ENCODE data around the gene TYR. TPM values are rescaled to one million over a fixed set of nuclear protein-coding genes. Genes with fewer than 3 reads are reported as not detected.
"Not testable (repeated sequence)": the region's sequence is repeated elsewhere in the genome, so short reads cannot be mapped to it uniquely, and the experiment has no call there.

Gene TYR
- total RNA-seq, 1 experiment from 2014 or later, result not detected

DNA sequence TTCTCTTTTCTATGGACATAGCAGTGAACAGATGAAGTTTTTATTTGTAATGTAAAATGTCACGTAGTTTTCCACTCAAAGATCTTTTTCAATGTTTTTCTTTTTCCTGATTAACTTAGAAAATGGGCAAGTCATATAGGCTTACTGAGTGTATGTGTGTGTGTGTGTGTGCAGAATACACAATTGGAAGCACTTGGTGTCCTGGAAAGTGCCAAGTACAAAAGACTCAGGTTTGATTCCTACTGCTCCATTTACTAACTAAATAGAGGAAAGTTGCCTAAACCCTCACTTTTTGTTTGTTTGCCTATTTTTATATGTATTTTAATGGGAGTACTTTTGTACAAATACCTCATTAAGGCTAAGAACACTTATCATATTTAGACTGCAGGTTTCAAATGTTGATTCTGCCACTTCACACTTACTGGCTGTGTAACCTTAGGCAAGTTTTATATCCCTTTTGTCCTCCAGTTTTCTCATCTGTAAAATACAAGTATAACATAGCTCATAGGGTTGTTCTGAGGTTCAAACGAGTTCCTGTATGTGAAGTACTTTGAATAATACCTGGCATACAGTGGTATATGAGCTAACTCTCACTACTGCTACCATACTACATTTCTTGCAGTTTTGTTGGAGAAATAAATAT is 90.1 kb downstream of the TYR start:
- no peaks in the 10 kb centered on the region for H3K9me3 ChIP-seq (ENCODE audit: control insufficient read depth, low read depth, low read length)
- no peaks in the 10 kb centered on the region for H3K27me3 Mint-ChIP-seq (ENCODE audit: low read depth)
- H2BK15ac ChIP-seq (ENCODE audit: low read depth, low read length), result no peak overlapping the region

DNA sequence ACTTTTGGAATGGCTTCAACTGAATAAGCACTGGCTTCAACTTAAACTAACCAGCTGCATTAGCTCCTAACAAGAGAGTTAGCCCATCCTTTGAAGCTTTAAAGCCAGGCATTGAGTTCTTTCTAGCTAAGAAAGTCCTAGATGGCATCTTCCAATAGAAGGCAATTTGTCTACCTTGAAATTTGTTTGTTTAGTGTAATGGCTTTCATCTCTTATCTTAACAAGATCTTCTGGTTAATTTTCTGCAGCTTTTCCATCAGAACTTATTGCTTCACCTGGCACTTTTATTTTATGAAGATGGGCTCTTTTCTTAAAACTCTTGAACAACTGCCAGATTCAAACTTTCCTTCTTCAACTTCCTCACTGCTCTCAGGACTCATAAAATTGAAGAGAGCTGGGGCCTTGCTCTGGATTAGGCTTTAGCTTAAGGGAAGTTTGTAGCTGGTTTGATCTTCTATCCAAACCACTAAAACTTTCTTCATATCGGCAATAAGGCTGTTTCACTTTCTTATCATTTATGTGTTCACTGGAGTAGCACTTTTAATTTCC is 94.9 kb downstream of the TYR start:
- not testable (repeated sequence) for H2BK15ac ChIP-seq (ENCODE audit: low read depth, low read length); H4K20me1 ChIP-seq (ENCODE audit: control insufficient read depth, insufficient read depth, insufficient read length); H3K23me2 ChIP-seq (ENCODE audit: insufficient read length, low read depth, low read length, poor library complexity, severe bottlenecking); H2AFZ ChIP-seq (ENCODE audit: low read length); H2BK20ac ChIP-seq (ENCODE audit: low read depth, low read length, poor library complexity, severe bottlenecking); H3K23ac ChIP-seq (ENCODE audit: insufficient read length, low read depth, low read length); H3K9ac ChIP-seq (ENCODE audit: extremely low read depth, insufficient read length, low read length); H4K5ac ChIP-seq (ENCODE audit: insufficient read length, low read depth, low read length); DNase-seq; H4K91ac ChIP-seq (ENCODE audit: insufficient read length, low read depth, low read length); H3K27ac ChIP-seq (ENCODE audit: insufficient read length, low read depth, low read length); H3K4me2 ChIP-seq (ENCODE audit: insufficient read depth, insufficient read length, low read length); H3K27ac Mint-ChIP-seq; H3K4ac ChIP-seq (ENCODE audit: low read depth, low read length); H4K8ac ChIP-seq (replicated peaks; ENCODE audit: insufficient read length, low read depth, low read length); H3K79me2 ChIP-seq (ENCODE audit: insufficient read depth, low read length); H3K14ac ChIP-seq (ENCODE audit: insufficient read depth, low read length); H3K36me3 Mint-ChIP-seq (ENCODE audit: insufficient read depth in 1 of 3, low read depth in 3 of 3); H3K9me3 Mint-ChIP-seq; H3K27me3 Mint-ChIP-seq (ENCODE audit: low read depth); H3K56ac ChIP-seq (ENCODE audit: insufficient read length, low read depth, low read length); H3K27me3 ChIP-seq (ENCODE audit: insufficient read depth, low read length); H2BK12ac ChIP-seq (ENCODE audit: insufficient read length, low read depth, low read length); H2AK5ac ChIP-seq (ENCODE audit: insufficient read length, low read length); H3K4me3 Mint-ChIP-seq; H2BK120ac ChIP-seq (ENCODE audit: low read depth, low read length, poor library complexity, severe bottlenecking); H3K9me3 ChIP-seq (ENCODE audit: control insufficient read depth, low read depth, low read length); H3T11ph ChIP-seq (ENCODE audit: low read length); H3K4me1 ChIP-seq (ENCODE audit: insufficient read depth, low read length); H3K79me1 ChIP-seq (ENCODE audit: insufficient read depth, low read depth, low read length, poor library complexity, severe bottlenecking); H3K18ac ChIP-seq (ENCODE audit: insufficient read length, low read depth, low read length); H2BK5ac ChIP-seq (ENCODE audit: insufficient read length, low read length)
- WGBS (ENCODE audit: extremely low coverage, insufficient read length, low lambda C conversion rate), result no CpG with 5 or more reads among the region's 1 CpG
- H3K4me1 Mint-ChIP-seq, result peaks cover 11 to 13% of the 10 kb centered on the region in 2 experiments

More for the DNA sequence above, 90.1 kb downstream of the TYR start:
- no peaks in the 10 kb centered on the region for H3K4me1 ChIP-seq (ENCODE audit: insufficient read depth, low read length)
- no peaks in the 10 kb centered on the region for H3K79me2 ChIP-seq (ENCODE audit: insufficient read depth, low read length)
- no peak overlapping the region for H2AFZ ChIP-seq (ENCODE audit: low read length)
- no peak overlapping the region for H2AK5ac ChIP-seq (ENCODE audit: insufficient read length, low read length)
- H3K56ac ChIP-seq (ENCODE audit: insufficient read length, low read depth, low read length), result no peak overlapping the region
- no peak overlapping the region for H3K27ac ChIP-seq (ENCODE audit: insufficient read length, low read depth, low read length)
- H3K79me1 ChIP-seq (ENCODE audit: insufficient read depth, low read depth, low read length, poor library complexity, severe bottlenecking), result no peaks in the 10 kb centered on the region
- H3T11ph ChIP-seq (ENCODE audit: low read length), result no peak overlapping the region
- H4K5ac ChIP-seq (ENCODE audit: insufficient read length, low read depth, low read length), result no peak overlapping the region
- Mint-ChIP-seq H3K27ac (no peak overlapping the region), H3K4me3 (no peak overlapping the region), H3K9me3 (peaks cover 0 to 4% of the 10 kb centered on the region in 2 experiments; a peak in 2 of 5 replicates), H3K4me1 (peaks cover 6% of the 10 kb centered on the region in 2 experiments; a peak in 3 of 4 replicates), H3K36me3 (ENCODE audit: insufficient read depth in 1 of 3, low read depth in 3 of 3) (peaks cover 0 to 4% (median 2%) of the 10 kb centered on the region in 3 experiments; a peak in 2 of 7 replicates)
- DNase-seq, result no peak
- H4K20me1 ChIP-seq (ENCODE audit: control insufficient read depth, insufficient read depth, insufficient read length), result no peaks in the 10 kb centered on the region
- H2BK120ac ChIP-seq (ENCODE audit: low read depth, low read length, poor library complexity, severe bottlenecking), result no peak overlapping the region
- TF ChIP-seq, protein P1, sequence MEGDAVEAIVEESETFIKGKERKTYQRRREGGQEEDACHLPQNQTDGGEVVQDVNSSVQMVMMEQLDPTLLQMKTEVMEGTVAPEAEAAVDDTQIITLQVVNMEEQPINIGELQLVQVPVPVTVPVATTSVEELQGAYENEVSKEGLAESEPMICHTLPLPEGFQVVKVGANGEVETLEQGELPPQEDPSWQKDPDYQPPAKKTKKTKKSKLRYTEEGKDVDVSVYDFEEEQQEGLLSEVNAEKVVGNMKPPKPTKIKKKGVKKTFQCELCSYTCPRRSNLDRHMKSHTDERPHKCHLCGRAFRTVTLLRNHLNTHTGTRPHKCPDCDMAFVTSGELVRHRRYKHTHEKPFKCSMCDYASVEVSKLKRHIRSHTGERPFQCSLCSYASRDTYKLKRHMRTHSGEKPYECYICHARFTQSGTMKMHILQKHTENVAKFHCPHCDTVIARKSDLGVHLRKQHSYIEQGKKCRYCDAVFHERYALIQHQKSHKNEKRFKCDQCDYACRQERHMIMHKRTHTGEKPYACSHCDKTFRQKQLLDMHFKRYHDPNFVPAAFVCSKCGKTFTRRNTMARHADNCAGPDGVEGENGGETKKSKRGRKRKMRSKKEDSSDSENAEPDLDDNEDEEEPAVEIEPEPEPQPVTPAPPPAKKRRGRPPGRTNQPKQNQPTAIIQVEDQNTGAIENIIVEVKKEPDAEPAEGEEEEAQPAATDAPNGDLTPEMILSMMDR (conservative IDR thresholded peaks at IDR 0.05), result no peak
- no peak overlapping the region for H3K18ac ChIP-seq (ENCODE audit: insufficient read length, low read depth, low read length)
- no peak overlapping the region for H2BK20ac ChIP-seq (ENCODE audit: low read depth, low read length, poor library complexity, severe bottlenecking)
- H3K9ac ChIP-seq (ENCODE audit: extremely low read depth, insufficient read length, low read length), result no peak overlapping the region
- H3K4ac ChIP-seq (ENCODE audit: low read depth, low read length), result no peak overlapping the region
- no peaks in the 10 kb centered on the region for H3K27me3 ChIP-seq (ENCODE audit: insufficient read depth, low read length)
- no CpG with 5 or more reads among the region's 2 CpGs for WGBS (ENCODE audit: extremely low coverage, insufficient read length, low lambda C conversion rate)
- H2BK5ac ChIP-seq (ENCODE audit: insufficient read length, low read length), result no peak overlapping the region
- no peak overlapping the region for H3K4me2 ChIP-seq (ENCODE audit: insufficient read depth, insufficient read length, low read length)
- no peak overlapping the region for H4K91ac ChIP-seq (ENCODE audit: insufficient read length, low read depth, low read length)
- H2BK12ac ChIP-seq (ENCODE audit: insufficient read length, low read depth, low read length), result no peak overlapping the region
- no peaks in the 10 kb centered on the region for H3K23me2 ChIP-seq (ENCODE audit: insufficient read length, low read depth, low read length, poor library complexity, severe bottlenecking)
- H4K8ac ChIP-seq (replicated peaks; ENCODE audit: insufficient read length, low read depth, low read length), result no peak overlapping the region
- no peak overlapping the region for H3K23ac ChIP-seq (ENCODE audit: insufficient read length, low read depth, low read length)
- H3K14ac ChIP-seq (ENCODE audit: insufficient read depth, low read length), result no peak overlapping the region
